Immature natural killer cell (primary cell): ENCODE results near the gene STT3B. TPM values are rescaled to one million over a fixed set of nuclear protein-coding genes. Genes with fewer than 3 reads are reported as not detected.

Source experiments
- DNase-seq, 3 donors: peaks; one replicate each; pipeline ENCODE4 v3.0.0; 2022; ENCODE audit warnings: mixed read lengths in 1 of 3
- H3K27ac Mint-ChIP-seq, 6 donors: one replicate each; pipeline ENCODE4 v1.8.0; 2020; ENCODE audit warnings: mixed read lengths in 6 of 6, mild to moderate bottlenecking in 5 of 6, inconsistent platforms in 4 of 6, moderate library complexity in 3 of 6
- H3K27me3 Mint-ChIP-seq, 3 donors: one replicate each; pipeline ENCODE4 v1.8.0; 2020 to 2021; ENCODE audit warnings: low read depth in 3 of 3, mild to moderate bottlenecking in 3 of 3, mixed read lengths in 3 of 3, moderate library complexity in 3 of 3, inconsistent platforms in 1 of 3
- H3K36me3 Mint-ChIP-seq, 3 donors: one replicate each; pipeline ENCODE4 v1.8.0; 2020; ENCODE audit warnings: mixed read lengths in 3 of 3, inconsistent platforms in 2 of 3, mild to moderate bottlenecking in 2 of 3
- H3K4me1 Mint-ChIP-seq, 2 donors: one replicate each; pipeline ENCODE4 v1.8.0; 2020; ENCODE audit warnings: inconsistent platforms in 2 of 2, mild to moderate bottlenecking in 2 of 2, mixed read lengths in 2 of 2, moderate library complexity in 1 of 2
- H3K4me3 Mint-ChIP-seq, 5 donors: one replicate each; pipeline ENCODE4 v1.8.0; 2020; ENCODE audit warnings: mild to moderate bottlenecking in 5 of 5, mixed read lengths in 5 of 5, inconsistent platforms in 3 of 5, moderate library complexity in 3 of 5
- H3K9me3 Mint-ChIP-seq, 6 donors: one replicate each; pipeline ENCODE4 v1.8.0; 2020; ENCODE audit warnings: mild to moderate bottlenecking in 6 of 6, mixed read lengths in 6 of 6, inconsistent platforms in 4 of 6, moderate library complexity in 3 of 6
- polyA plus RNA-seq, 3 donors: library from polyadenylated mRNA; unstranded; fragments of 300-500 nt; fragmentation: Illumina TruSeq; gene quantifications; one replicate each; pipeline ENCODE4 v1.2.3, GENCODE V29; 2021

Gene STT3B
- polyA plus RNA-seq, 3 donors from 2014 or later, result 66.3 to 132 (median 105) TPM

- DNase-seq, result no peak
- no peak overlapping the region for H3K27ac Mint-ChIP-seq
- peaks cover 4 to 8% (median 5%) of the 10 kb centered on the region in 3 donors for H3K36me3 Mint-ChIP-seq
Measured at GRCh38 chr3:31661286-31661685, 128.6 kb downstream of the STT3B start.

GRCh38 chr3:31661993-31662670, 129.4 kb downstream of the STT3B start:
- Mint-ChIP-seq H3K9me3 (peaks cover 12 to 40% (median 20%) of the 10 kb centered on the region in 6 donors), H3K4me1 (no peaks in the 10 kb centered on the region), H3K27me3 (peaks cover 0 to 3% (median 0%) of the 10 kb centered on the region in 3 donors), H3K36me3 (peaks cover 3 to 8% (median 5%) of the 10 kb centered on the region in 3 donors), H3K27ac (no peak overlapping the region), H3K4me3 (no peak overlapping the region)
- DNase-seq, result no peak

More at GRCh38 chr3:31661286-31661685, 128.6 kb downstream of the STT3B start:
- Mint-ChIP-seq H3K4me3 (no peak overlapping the region), H3K9me3 (peaks cover 16 to 48% (median 28%) of the 10 kb centered on the region in 6 donors), H3K27me3 (peaks cover 0 to 3% (median 0%) of the 10 kb centered on the region in 3 donors), H3K4me1 (no peaks in the 10 kb centered on the region)

GRCh38 chr3:31664031-31664430, 131.3 kb downstream of the STT3B start:
- DNase-seq, result no peak
- no peak overlapping the region for H3K4me3 Mint-ChIP-seq
- H3K27me3 Mint-ChIP-seq, result peaks cover 0 to 3% (median 0%) of the 10 kb centered on the region in 3 donors
- no peaks in the 10 kb centered on the region for H3K4me1 Mint-ChIP-seq
- H3K36me3 Mint-ChIP-seq, result no peaks in the 10 kb centered on the region
- H3K9me3 Mint-ChIP-seq, result peaks cover under 1 to 21% (median 4%) of the 10 kb centered on the region in 6 donors
- no peak overlapping the region for H3K27ac Mint-ChIP-seq

GRCh38 chr3:31667582-31667981, 134.9 kb downstream of the STT3B start:
- H3K36me3 Mint-ChIP-seq, result no peaks in the 10 kb centered on the region
- no peak overlapping the region for H3K27ac Mint-ChIP-seq
- no peak overlapping the region for H3K4me3 Mint-ChIP-seq
- no peak for DNase-seq
- H3K4me1 Mint-ChIP-seq, result no peaks in the 10 kb centered on the region
- H3K9me3 Mint-ChIP-seq, result no peaks in the 10 kb centered on the region
- H3K27me3 Mint-ChIP-seq, result peaks cover 0 to 2% (median 0%) of the 10 kb centered on the region in 3 donors

- no peaks in the 10 kb centered on the region for H3K36me3 Mint-ChIP-seq
- H3K4me3 Mint-ChIP-seq, result no peak overlapping the region
- no peaks in the 10 kb centered on the region for H3K4me1 Mint-ChIP-seq
- H3K27me3 Mint-ChIP-seq, result peaks cover 0 to 2% (median 0%) of the 10 kb centered on the region in 3 donors
- no peaks in the 10 kb centered on the region for H3K9me3 Mint-ChIP-seq
- DNase-seq, result no peak
- H3K27ac Mint-ChIP-seq, result no peak overlapping the region
Measured at GRCh38 chr3:31668242-31668641, 135.5 kb downstream of the STT3B start.

GRCh38 chr3:31670136-31670535, 137.4 kb downstream of the STT3B start:
- H3K9me3 Mint-ChIP-seq, result no peaks in the 10 kb centered on the region
- peaks cover 0 to 2% (median 0%) of the 10 kb centered on the region in 3 donors for H3K27me3 Mint-ChIP-seq
- H3K27ac Mint-ChIP-seq, result no peak overlapping the region
- H3K36me3 Mint-ChIP-seq, result no peaks in the 10 kb centered on the region
- DNase-seq, result no peak
- no peaks in the 10 kb centered on the region for H3K4me1 Mint-ChIP-seq
- H3K4me3 Mint-ChIP-seq, result no peak overlapping the region

GRCh38 chr3:31670722-31671121, 138.0 kb downstream of the STT3B start:
- H3K4me3 Mint-ChIP-seq, result no peak overlapping the region

GRCh38 chr3:31671451-31671850, 138.7 kb downstream of the STT3B start:
- Mint-ChIP-seq H3K36me3 (no peaks in the 10 kb centered on the region), H3K27ac (no peak overlapping the region), H3K9me3 (no peaks in the 10 kb centered on the region), H3K4me1 (no peaks in the 10 kb centered on the region), H3K27me3 (peaks cover 0 to 2% (median 0%) of the 10 kb centered on the region in 3 donors), H3K4me3 (no peak overlapping the region)
- no peak for DNase-seq

More at GRCh38 chr3:31670722-31671121, 138.0 kb downstream of the STT3B start:
- Mint-ChIP-seq H3K9me3 (no peaks in the 10 kb centered on the region), H3K27ac (no peak overlapping the region), H3K36me3 (no peaks in the 10 kb centered on the region), H3K27me3 (no peaks in the 10 kb centered on the region), H3K4me1 (no peaks in the 10 kb centered on the region)
- DNase-seq, result no peak

GRCh38 chr3:31671976-31672375, 139.3 kb downstream of the STT3B start:
- Mint-ChIP-seq H3K4me1 (no peaks in the 10 kb centered on the region), H3K27ac (no peak overlapping the region), H3K4me3 (no peak overlapping the region), H3K27me3 (peaks cover 0 to 2% (median 0%) of the 10 kb centered on the region in 3 donors), H3K36me3 (no peaks in the 10 kb centered on the region), H3K9me3 (no peaks in the 10 kb centered on the region)
- DNase-seq, result no peak

GRCh38 chr3:31673950-31674349, 141.2 kb downstream of the STT3B start:
- no peaks in the 10 kb centered on the region for H3K4me1 Mint-ChIP-seq
- H3K9me3 Mint-ChIP-seq, result peaks cover 0 to 1% (median 0%) of the 10 kb centered on the region in 6 donors
- DNase-seq, result no peak
- H3K27ac Mint-ChIP-seq, result no peak overlapping the region
- H3K36me3 Mint-ChIP-seq, result no peaks in the 10 kb centered on the region
- peaks cover 0 to 2% (median 0%) of the 10 kb centered on the region in 3 donors for H3K27me3 Mint-ChIP-seq
- H3K4me3 Mint-ChIP-seq, result no peak overlapping the region

GRCh38 chr3:31676556-31676955, 143.8 kb downstream of the STT3B start:
- H3K27ac Mint-ChIP-seq, result no peak overlapping the region
- H3K27me3 Mint-ChIP-seq, result peaks cover 0 to 2% (median 2%) of the 10 kb centered on the region in 3 donors
- H3K4me3 Mint-ChIP-seq, result no peak overlapping the region
- H3K4me1 Mint-ChIP-seq, result no peaks in the 10 kb centered on the region
- no peak for DNase-seq
- peaks cover 0 to 1% (median 0%) of the 10 kb centered on the region in 6 donors for H3K9me3 Mint-ChIP-seq
- no peaks in the 10 kb centered on the region for H3K36me3 Mint-ChIP-seq

GRCh38 chr3:31680072-31680870, 147.5 kb downstream of the STT3B start:
- Mint-ChIP-seq H3K36me3 (peaks cover 0 to 4% (median 0%) of the 10 kb centered on the region in 3 donors), H3K9me3 (peaks cover 0 to 1% (median 0%) of the 10 kb centered on the region in 6 donors), H3K27ac (no peak overlapping the region), H3K27me3 (peaks cover 2 to 5% (median 2%) of the 10 kb centered on the region in 3 donors), H3K4me1 (no peaks in the 10 kb centered on the region), H3K4me3 (no peak overlapping the region)
- DNase-seq, result no peak
